Measurements from ENCODE around the gene RELL2. TPM values are rescaled to one million over a fixed set of nuclear protein-coding genes. Genes with fewer than 3 reads are reported as not detected.

Gene RELL2
- total RNA-seq, 1 donor from 2014 or later = 0.70 TPM

DNA sequence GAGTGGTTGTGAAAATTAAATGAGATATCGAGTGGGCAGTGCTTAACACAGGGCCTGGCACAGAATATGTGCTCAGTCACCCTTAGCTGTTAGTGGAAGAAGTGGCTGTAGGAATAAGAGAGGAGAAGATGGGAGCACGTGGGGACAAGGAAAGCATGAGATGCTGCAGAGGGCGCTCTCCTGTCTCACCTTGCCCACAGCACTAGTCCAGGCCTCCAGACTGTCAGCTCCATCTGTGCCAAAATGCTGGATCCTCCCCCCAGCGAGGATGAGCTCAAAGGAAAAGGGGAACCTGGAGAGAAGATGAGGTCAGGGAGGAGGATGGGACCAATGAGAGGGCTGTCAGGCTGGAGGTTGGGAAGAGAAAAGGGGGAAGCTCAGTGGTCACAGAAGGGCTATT, 32.7 kb downstream of the RELL2 start:
- no peak for DNase-seq (ENCODE audit: low spot score)
- intact Hi-C loops (cut with DNase I) = no loop called here

- intact Hi-C loops (cut with DNase I) = no loop called here
Measured at GRCh38 chr5:141672071-141672840, 35.5 kb downstream of the RELL2 start.

DNA sequence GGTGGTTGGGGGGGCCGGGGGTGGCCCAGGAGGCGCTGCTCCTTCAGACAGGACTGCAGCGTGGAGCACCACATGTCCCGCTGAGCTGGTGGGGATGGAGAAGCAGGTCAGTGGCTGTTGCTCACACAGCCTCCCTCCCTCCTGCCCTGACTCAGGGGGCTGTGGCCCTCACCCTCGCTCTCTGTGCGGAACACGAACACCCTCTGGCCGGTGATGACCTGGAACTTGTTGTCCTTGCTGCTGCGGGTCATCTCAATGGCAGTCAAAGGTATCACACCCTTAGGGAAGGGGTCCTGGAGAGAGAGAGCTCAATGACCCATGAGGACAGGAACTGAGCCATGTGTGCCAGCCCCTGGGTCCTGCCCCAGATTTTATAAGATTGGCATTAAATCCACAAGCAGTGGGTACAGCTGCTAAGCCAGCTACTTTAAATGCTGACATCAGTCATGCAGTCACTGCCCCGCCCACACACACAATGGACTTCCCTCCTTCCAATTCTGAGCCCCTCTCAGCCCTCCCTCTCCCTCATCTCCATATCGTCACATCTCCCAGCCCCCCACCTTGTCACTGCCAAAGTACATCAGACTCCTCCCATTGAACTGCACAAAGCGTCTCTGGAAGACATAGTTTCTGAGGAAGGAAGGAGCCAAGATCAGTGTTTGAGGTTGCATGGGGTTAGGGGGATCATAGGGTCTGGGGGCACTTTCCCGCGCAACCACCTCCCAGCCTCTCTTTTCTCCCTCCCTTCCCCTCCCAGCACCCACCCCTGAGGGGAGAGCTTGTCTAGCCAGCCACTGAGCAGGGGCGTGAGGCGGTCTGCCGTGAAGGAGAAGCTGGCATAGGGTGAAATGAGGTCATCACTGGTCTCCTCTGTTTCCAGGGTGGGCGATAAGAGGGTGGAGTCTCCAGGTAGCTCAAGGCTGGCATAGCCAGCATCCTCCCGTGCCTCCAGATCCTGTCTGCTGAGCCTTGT, 36.3 kb downstream of the RELL2 start:
- DNase-seq (ENCODE audit: low spot score) = no peak
- intact Hi-C loops (cut with DNase I) = no loop called here

More at GRCh38 chr5:141672071-141672840, 35.5 kb downstream of the RELL2 start:
- DNase-seq (ENCODE audit: low spot score) = no peak

DNA sequence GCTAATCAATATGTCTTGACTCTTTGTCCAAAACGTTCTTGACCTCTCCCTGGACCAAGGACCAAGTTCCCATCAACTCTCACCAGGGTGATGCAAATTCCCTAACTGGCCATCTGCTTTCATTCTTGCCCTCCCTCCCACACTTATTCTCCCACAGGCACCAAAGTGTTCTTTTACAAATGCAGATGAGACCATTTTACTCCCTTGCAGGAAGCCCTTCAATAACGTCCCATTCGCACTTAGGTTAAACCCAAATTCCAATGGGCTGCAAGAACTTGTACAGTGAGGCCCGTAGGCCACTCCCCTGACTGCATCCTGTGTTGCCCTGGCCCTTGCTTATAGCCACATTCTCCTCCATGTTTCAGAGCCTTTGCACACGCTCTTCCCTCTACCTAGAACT, 38.0 kb downstream of the RELL2 start:
- intact Hi-C loops (cut with DNase I) = no loop called here

DNA sequence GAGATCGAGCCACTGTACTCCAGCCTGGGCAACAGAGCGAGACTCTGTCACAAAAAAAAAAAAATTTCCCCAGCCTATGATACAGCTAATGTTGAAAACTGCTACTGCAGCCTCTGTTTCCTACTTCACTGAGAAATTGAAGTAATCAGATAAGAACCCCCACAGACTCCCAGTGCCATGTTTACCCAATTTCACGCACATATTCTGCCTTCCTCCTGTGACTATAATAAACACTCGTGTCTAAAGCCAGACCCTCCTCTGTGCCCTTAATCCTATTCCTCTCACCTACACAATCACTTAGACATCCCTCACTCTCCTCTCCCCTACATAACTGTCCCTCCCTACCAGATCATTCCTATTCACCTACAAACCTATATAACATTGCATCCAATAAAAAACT, 38.9 kb downstream of the RELL2 start:
- DNase-seq (ENCODE audit: low spot score) = no peak
- intact Hi-C loops (cut with DNase I) = no loop called here

More for the DNA sequence above, 38.0 kb downstream of the RELL2 start:
- no peak for DNase-seq (ENCODE audit: low spot score)

DNA sequence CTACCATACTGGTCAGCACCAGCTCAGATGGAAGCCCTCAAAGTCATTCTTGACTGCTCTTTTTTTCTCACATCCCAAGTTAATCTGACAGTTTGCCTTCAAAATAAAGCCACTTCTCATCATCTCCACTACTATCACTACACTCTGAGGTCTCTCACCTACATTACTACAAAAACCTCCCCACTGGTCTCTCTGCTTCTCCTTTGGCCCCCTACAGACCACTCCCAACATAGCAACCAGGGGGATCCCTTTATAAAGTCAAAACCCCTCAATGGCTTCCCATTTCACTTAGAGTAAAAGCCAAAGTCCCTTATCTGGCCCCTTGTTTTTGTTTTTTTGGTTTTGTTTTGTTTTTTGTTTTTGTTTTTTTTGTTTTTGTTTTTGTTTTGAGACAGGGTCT, 40.6 kb downstream of the RELL2 start:
- no peak for DNase-seq (ENCODE audit: low spot score)
- intact Hi-C loops (cut with DNase I) = no loop called here

GRCh38 chr5:141680178-141680577, 43.4 kb downstream of the RELL2 start:
- intact Hi-C loops (cut with DNase I) = no loop called here
- no peak for DNase-seq (ENCODE audit: low spot score)

DNA sequence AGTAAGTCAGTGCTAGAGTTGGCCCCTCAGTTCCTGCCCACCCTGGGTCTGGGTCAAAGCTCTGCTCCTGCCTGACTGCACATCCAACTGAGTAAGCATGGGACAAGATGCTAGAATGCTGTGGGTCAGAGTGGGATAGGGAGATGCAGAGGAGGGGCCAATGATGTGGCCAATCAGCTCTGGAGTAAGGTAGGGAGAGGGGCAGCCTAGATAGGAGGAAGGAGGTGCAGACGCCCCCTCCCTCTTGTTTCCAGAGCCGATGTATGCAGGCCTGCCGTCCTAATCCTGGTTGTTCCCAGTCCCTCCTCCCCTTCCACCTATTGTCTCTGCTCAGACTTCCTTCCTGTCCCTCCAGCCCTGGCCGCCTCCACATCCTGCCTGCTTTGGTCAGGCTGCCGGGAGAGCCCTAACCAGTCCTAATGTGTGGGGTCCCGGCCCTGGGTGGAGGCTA, 44.0 kb downstream of the RELL2 start:
- peak; percentile 88 for DNase-seq (ENCODE audit: low spot score)
- intact Hi-C loops (cut with DNase I) = no loop called here

DNA sequence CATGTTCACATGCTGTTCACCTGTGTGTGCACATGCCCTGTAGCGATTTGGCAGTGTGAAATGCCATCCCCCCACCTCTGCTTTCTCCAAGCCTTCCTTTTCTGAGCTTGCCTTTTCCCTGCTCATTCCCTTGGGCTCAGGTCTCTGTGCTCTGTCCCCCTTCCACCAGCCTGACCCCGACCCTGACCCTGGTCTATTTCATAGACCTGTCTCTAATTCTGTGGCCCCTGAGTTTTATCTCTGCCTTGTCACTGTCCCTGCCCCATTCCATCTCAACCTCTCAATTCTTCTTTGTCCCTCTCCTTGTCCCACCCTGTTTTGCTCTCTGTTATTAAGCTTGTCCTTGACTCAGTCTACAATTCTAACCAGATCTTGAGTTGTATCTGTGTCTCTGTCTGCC, 44.5 kb downstream of the RELL2 start:
- intact Hi-C loops (cut with DNase I) = no loop called here

GRCh38 chr5:141681695-141682641, 45.2 kb downstream of the RELL2 start, which contains the start of gene ARAP3:
TSS of gene ARAP3 (minus strand) at chr5:141682230. CDS start at chr5:141680486, 1,744 bp downstream.
- peak; percentile 96 for DNase-seq (ENCODE audit: low spot score)
- intact Hi-C loops (cut with DNase I) = no loop called here

More for the DNA sequence above, 44.5 kb downstream of the RELL2 start:
- DNase-seq (ENCODE audit: low spot score) = no peak

DNA sequence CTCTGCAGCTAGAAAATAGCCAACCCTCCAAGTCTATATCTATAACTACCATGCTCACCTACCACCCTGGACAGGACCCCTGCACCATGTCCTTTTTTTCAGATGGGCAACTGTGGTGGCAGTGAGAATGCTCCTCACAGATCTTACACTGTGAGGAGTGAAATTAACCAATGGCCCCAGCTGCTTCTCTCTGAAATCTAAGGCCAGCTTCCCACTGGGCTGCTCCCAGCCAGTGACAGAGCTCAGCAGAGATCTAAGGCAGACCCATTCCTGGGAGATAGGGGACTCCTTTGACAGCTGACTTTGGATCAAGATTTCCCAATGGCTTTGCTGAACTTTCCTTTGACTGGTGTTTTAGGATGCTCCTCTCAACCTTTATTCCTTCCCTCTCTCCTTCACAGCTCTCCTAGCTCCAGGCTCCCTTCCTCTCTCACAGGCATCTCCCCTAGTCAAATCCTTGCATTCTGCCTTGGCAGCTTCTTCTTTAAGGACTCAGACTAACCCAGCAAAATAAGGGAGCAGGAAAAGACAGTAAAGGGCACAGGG, 46.9 kb downstream of the RELL2 start:
- no peak for DNase-seq (ENCODE audit: low spot score)
- intact Hi-C loops (cut with DNase I) = no loop called here

GRCh38 chr5:141685591-141685990, 48.8 kb downstream of the RELL2 start:
- DNase-seq (ENCODE audit: low spot score) = no peak
- intact Hi-C loops (cut with DNase I) = no loop called here

- no peak for DNase-seq (ENCODE audit: low spot score)
- intact Hi-C loops (cut with DNase I) = no loop called here
Measured at GRCh38 chr5:141686648-141687416, 50.0 kb downstream of the RELL2 start.

Other genes with a start within 250 kb of the RELL2 start
- 12.5 TPM for gene PCDHGB4, start 249.3 kb upstream of the RELL2 start, total RNA-seq
- gene PCDHGA8, start 244.4 kb upstream of the RELL2 start, total RNA-seq = 14.0 TPM
- 13.9 TPM for gene PCDHGB5, start 239.1 kb upstream of the RELL2 start, total RNA-seq
- 9.6 TPM for gene PCDHGA9, start 234.2 kb upstream of the RELL2 start, total RNA-seq
- gene PCDHGB6, start 229.0 kb upstream of the RELL2 start, total RNA-seq = 11.9 TPM
- gene PCDHGA10, start 224.0 kb upstream of the RELL2 start, total RNA-seq = 11.0 TPM
- 16.4 TPM for gene PCDHGB7, start 219.3 kb upstream of the RELL2 start, total RNA-seq
- gene PCDHGA11, start 215.9 kb upstream of the RELL2 start, total RNA-seq = 9.6 TPM
- 10.3 TPM for gene PCDHGA12, start 206.5 kb upstream of the RELL2 start, total RNA-seq
- gene PCDHGC3, start 161.0 kb upstream of the RELL2 start, total RNA-seq = 16.9 TPM
- gene PCDHGC4, start 152.0 kb upstream of the RELL2 start, total RNA-seq = 5.8 TPM
- 6.1 TPM for gene PCDHGC5, start 147.9 kb upstream of the RELL2 start, total RNA-seq
- gene DIAPH1, start 18.0 kb upstream of the RELL2 start, total RNA-seq = 77.7 TPM
- 34.1 TPM for gene HDAC3, start 148 bp upstream of the RELL2 start, total RNA-seq
- gene FCHSD1, start 14.4 kb downstream of the RELL2 start, total RNA-seq = 4.1 TPM
- 22.9 TPM for gene ARAP3, start 45.2 kb downstream of the RELL2 start, total RNA-seq
- 16.9 TPM for gene PCDH1, start 241.4 kb downstream of the RELL2 start, total RNA-seq

All from cardiac septum (tissue), 1 donor.